Activated CD8-positive, alpha-beta memory T cell treated with anti-CD3 and anti-CD28 coated beads for 1 hour (primary cell): ENCODE results near the gene ZNF804A.

Source experiments
- DNase-seq, 2 donors: peaks; one replicate each; pipeline ENCODE4 v3.0.0-alpha.2; 2020; ENCODE audit warnings: low read depth in 1 of 2; ENCODE audit errors: extremely low read depth in 1 of 2

ZNF804A gene

GRCh38 chr2:184598316-184599053 is at the start of gene ZNF804A:
Gene ZNF804A (plus strand): TSS chr2:184598529. CDS start chr2:184598960, 431 bp downstream.
- DNase-seq: no peak

DNA sequence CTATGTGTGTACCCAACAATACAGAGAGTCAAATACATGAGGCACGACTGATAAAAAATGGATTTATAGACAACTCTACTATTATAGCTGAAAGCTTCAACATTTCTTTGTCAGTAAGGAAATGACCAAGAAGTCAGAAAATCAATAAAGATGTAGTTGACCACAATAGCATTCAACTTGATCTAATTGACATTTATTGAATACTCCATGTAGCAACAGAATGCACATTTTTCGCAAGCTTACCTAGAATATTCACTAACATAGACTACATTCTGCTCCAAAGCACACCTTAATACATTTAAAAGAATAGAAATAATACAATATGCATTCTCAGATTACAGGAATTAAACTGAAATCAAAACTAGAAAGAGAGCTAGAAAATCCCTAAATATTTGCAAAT is 49.2 kb upstream of the ZNF804A start:
- DNase-seq: no peak

DNA sequence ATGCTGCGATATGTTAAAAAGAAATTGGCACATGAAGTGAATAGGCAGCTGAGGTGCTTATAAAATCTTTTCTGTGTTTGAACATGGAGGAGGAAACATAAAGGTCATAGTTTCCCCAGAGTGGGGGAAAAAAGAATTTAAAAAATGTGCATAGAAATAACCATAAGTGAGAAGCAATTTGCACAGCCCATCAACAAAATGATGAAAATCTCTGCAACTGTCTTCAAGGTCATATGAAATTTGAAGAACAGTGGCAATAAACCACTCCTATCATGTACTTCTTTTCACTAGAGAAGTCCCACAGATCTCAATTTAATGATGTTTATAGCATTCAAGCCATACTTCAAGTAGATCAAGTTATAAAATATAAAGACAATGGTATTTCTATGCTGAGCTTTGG is 46.7 kb upstream of the ZNF804A start:
- DNase-seq: no peak

DNA sequence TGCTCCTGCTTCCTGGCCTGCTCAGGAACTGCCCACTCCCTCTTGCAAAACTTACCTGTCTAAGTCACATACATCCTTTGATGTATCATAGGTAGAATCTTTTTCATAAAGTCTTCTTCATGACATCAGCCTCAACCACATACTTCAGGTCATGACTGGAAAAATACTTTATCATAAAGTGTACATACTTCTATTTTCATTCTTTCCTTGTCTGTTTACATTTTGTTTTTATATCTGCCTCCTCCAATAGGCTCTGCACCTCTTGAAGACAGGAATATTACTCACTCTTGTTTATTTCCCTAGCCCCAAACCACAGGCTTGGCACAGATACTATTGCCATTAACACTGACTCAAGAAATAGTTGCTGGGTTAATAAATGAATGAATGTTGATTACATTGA is 43.6 kb upstream of the ZNF804A start:
- DNase-seq: no peak

GRCh38 chr2:184555352-184555751 is 43.0 kb upstream of the ZNF804A start:
- no peak for DNase-seq

- no peak for DNase-seq
These were observed 41.7 kb upstream of the ZNF804A start for GRCh38 chr2:184556639-184557038.

GRCh38 chr2:184558713-184559464 is 39.4 kb upstream of the ZNF804A start:
- no peak for DNase-seq

- DNase-seq: no peak
These were observed 37.7 kb upstream of the ZNF804A start for GRCh38 chr2:184560603-184561002.

DNA sequence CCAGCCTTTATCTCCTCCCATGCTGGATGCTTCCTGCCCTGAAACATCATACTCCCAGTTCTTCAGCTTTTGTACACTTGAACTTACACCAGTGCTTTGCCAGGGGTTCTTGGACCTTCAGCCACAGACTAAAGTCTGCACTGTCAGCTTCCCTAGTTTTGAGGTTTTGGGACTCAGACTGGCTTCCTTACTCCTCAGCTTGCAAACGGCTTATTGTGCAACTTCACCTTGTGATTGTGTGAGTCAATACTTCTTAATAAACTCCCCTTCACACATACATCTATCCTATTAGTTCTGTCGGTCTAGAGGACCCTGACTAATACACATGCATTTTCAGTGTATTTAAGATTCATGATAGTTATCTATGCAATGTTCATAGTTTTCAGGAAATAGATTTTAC is 35.8 kb upstream of the ZNF804A start:
- DNase-seq: no peak

DNA sequence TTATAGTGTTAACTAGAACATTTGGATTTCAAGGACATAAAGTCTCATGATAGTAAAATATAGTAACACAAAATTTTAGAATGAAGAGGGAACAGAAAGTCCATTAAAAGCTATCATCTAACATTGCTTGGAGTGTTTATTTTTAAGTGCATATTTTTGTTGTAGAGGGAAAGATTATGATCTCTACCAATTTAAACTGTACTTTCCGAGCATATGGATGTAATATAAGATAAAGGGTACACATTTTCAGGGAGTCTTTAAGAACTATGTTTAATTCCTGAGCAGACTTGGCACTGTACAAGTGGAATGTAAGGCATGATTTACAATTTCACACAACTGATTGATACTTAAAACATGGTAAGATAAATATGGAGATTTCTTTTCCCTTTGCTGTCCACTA is 34.2 kb upstream of the ZNF804A start:
- DNase-seq: no peak

DNA sequence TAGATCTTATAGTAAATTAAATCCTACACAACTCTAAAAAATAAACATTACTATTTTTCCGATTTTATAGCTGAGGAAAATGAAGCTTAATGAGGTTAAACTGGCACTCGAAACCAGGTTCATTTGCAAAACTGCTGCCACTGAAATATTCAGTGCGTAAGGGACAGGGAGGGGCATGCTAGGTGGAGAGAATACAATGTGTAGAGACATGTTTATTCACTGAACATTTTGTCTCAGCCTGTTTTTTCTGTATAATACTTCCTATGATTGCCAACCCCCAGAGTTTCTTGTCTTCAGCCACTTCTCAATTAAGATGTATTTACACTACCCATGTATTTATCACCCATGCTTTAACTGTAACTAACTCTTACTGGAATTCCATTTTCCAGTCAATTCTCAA is 31.6 kb upstream of the ZNF804A start:
- DNase-seq: no peak

- DNase-seq: no peak
These were observed 21.3 kb upstream of the ZNF804A start for GRCh38 chr2:184577056-184577455.

GRCh38 chr2:184577743-184578142 is 20.6 kb upstream of the ZNF804A start:
- no peak for DNase-seq

DNA sequence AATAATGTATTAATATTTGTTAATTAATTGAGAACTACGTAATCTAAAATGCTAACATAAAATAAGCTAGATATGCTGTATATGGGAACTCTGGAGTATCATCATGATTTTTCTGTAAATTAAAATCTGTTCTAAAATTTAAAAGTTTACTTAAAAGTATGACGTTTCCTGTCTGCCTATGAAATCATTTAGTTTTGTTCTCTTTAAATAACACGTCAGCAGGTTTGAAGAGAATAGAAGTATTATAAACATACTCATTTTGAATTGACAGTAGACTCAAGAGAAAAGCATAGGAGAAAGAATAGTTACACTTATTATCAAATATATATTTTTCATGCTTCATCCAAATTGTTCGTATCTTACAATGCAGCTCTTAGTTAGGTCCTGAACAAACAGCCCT is 19.1 kb upstream of the ZNF804A start:
- no peak for DNase-seq

DNA sequence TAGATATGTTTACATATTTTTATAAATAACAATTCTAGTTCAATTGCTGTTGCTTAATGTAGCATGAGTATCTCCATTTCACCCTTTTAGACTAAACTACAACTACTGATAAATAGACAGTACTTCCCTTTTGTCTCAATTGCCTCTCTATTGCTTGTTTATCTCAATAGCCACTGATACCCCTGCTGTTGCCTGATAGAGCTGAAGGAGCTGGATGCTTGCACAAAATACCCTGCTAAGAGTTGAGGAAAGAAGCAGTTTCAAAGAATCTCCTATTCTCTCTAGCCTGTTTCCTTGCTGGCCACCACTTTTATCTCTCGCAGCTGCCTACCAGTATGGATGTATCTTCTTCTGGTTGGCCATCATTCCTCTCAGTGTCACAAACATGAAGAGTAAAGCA is 16.9 kb upstream of the ZNF804A start:
- no peak for DNase-seq

GRCh38 chr2:184589261-184589660 is 9.1 kb upstream of the ZNF804A start:
- DNase-seq: no peak

GRCh38 chr2:184596819-184597411 is 1.4 kb upstream of the ZNF804A start:
- no peak for DNase-seq

GRCh38 chr2:184597571-184597991 is 748 bp upstream of the ZNF804A start:
- no peak for DNase-seq

- DNase-seq: no peak
These were observed 370 bp upstream of the ZNF804A start for GRCh38 chr2:184598002-184598315.

DNA sequence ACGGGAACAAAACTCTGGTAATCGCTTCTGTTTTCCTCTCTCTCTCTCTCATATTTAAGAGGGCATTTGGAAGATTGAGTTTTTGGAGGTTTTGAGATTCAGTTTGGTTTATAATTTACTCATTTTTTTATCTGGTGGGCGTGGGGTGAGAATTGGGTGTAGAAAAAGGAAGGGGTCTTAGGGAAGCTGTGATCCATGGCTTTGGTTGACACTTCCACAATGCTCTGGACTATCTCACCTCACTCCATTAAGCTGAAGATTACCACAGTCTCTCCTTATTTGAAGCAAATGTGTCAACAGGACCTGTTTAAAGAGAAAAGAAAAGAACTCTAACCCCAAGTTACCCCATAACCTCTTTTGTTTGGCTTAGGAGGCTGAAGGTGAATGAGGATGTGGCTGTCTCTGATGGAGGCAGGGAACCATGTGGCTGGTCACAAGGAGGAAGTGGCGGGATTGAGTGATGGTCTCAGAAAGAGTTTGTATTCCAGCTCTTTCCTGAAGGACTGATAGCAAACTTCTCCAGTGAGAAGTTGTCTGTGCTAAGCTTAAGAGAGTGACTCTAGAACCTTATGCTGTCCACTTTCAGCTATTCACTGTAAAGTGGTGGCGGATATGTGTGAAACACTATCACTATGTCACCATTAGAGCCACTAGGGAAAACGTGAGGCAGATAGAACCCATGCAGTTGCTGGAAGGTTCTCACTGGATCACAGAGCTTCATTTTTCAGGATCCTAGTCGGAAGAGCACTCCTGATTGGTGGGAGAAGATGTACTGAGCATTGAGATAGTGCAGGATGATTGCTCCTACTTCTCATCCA is 934 bp downstream of the ZNF804A start:
- DNase-seq: no peak

DNA sequence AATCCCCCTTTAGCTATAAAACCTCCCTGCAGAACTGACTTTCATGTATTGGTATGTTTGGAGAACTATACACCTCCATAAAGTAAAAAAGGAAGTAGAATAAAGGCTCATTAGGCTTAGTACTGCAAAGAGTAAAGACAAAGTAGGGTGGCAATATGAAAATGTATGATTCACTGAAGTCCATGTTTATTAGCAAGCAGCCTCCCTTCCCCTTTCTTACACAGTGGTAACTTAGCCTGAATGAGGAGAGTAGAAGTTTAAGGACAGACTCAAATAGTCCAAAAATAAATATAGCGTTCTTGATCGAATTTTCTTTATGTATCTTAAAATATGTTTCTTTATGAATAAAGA is 1.5 kb downstream of the ZNF804A start:
- DNase-seq: no peak
